Endodermal cell (in vitro differentiated cells): ENCODE data around the gene TMEM19. TPM values are rescaled to one million over a fixed set of nuclear protein-coding genes. Genes with fewer than 3 reads are reported as not detected.

Source experiments
- DNase-seq: peaks from one replicate; pipeline ENCODE4 v3.0.0-alpha.2; 2017
- H3K27ac ChIP-seq: 2 replicates; pipeline ENCODE4 v1.5.1; 2013; ENCODE audit warnings: mild to moderate bottlenecking, low read depth, low read length, moderate library complexity
- H3K27me3 ChIP-seq: 2 replicates; pipeline ENCODE4 v1.6.1; 2013; ENCODE audit warnings: mild to moderate bottlenecking, low read length, moderate library complexity; ENCODE audit not compliant: insufficient read depth, control insufficient read depth, poor library complexity, severe bottlenecking
- H3K36me3 ChIP-seq: 2 replicates; pipeline ENCODE4 v1.7.0; 2013; ENCODE audit warnings: mild to moderate bottlenecking, low read length, moderate library complexity; ENCODE audit not compliant: control insufficient read depth, insufficient read depth
- H3K4me1 ChIP-seq: one replicate; pipeline ENCODE4 v1.7.0; 2013; ENCODE audit warnings: low read length; ENCODE audit not compliant: control insufficient read depth, insufficient read depth
- H3K4me3 ChIP-seq: 2 replicates; pipeline ENCODE4 v1.5.1; 2013; ENCODE audit warnings: mild to moderate bottlenecking, low read length, moderate library complexity
- H3K9ac ChIP-seq: 2 replicates; pipeline ENCODE4 v1.6.1; 2013; ENCODE audit warnings: mild to moderate bottlenecking, low read length, moderate library complexity; ENCODE audit not compliant: poor library complexity, severe bottlenecking; ENCODE audit errors: extremely low read depth
- H3K9me3 ChIP-seq: 2 replicates; pipeline ENCODE4 v1.6.1; 2013; ENCODE audit warnings: mild to moderate bottlenecking, low read length, moderate library complexity; ENCODE audit not compliant: control insufficient read depth
- H3K27ac Mint-ChIP-seq: 2 replicates; pipeline ENCODE4 v1.8.0; 2020; ENCODE audit warnings: mixed read lengths
- H3K27me3 Mint-ChIP-seq: 2 replicates; pipeline ENCODE4 v1.8.0; 2021; ENCODE audit warnings: mild to moderate bottlenecking, mixed read lengths; ENCODE audit not compliant: insufficient read depth
- H3K36me3 Mint-ChIP-seq: 2 replicates; pipeline ENCODE4 v1.8.0; 2020; ENCODE audit warnings: low read depth, mixed read lengths
- H3K4me1 Mint-ChIP-seq: 2 replicates; pipeline ENCODE4 v1.8.0; 2020; ENCODE audit warnings: mixed read lengths
- H3K4me3 Mint-ChIP-seq: 2 replicates; pipeline ENCODE4 v1.8.0; 2020; ENCODE audit warnings: mild to moderate bottlenecking, moderate library complexity, mixed read lengths
- H3K9me3 Mint-ChIP-seq: 2 replicates; pipeline ENCODE4 v1.8.0; 2020; ENCODE audit warnings: mild to moderate bottlenecking, mixed read lengths
- CTCF ChIP-seq: fragments of 200-600 bp; sonication (generic); conservative IDR thresholded peaks from 2 replicates; pipeline ENCODE4 v1.5.0; 2021; ENCODE audit warnings: antibody characterized with exemption, mild to moderate bottlenecking
- WGBS, 2 experiments: methylation state at CpG; one replicate each; pipeline versions ENCODE4 v1.1.5 to v1.1.7; 2013; ENCODE audit warnings: missing lambda C conversion rate in 2 of 2, mixed read lengths in 1 of 2; ENCODE audit not compliant: insufficient coverage in 1 of 2, insufficient read length in 1 of 2; 5-methylcytosine and 5-hydroxymethylcytosine counted together
- total RNA-seq, 2 donors: library from RNA; stranded (reverse); fragmentation: NEBNext Ultra II Directional in 1 of 2; extraction: Animal tissue kit (Norgen Biotek cat#: 25700) in 1 of 2; gene quantifications; 2 replicates in 1 of 2; 3 replicates in 1 of 2; pipeline ENCODE4 v1.2.1, GENCODE V29; 2021

TMEM19 gene
- total RNA-seq, 2 donors from 2014 or later, result 12.7 to 15.9 TPM

- Mint-ChIP-seq H3K27me3 (no peaks in the 10 kb centered on the region), H3K36me3 (no peaks in the 10 kb centered on the region), H3K9me3 (no peaks in the 10 kb centered on the region), H3K27ac (no peak overlapping the region), H3K4me3 (no peak overlapping the region), H3K4me1 (no peaks in the 10 kb centered on the region)
- H3K4me1 ChIP-seq, result no peaks in the 10 kb centered on the region
- H3K27ac ChIP-seq, result no peak overlapping the region
- no peaks in the 10 kb centered on the region for H3K27me3 ChIP-seq
- H3K9me3 ChIP-seq, result peaks cover 5% of the 10 kb centered on the region
- no peaks in the 10 kb centered on the region for H3K36me3 ChIP-seq
- H3K4me3 ChIP-seq, result no peak overlapping the region
- no CpG with 5 or more reads among the region's 1 CpG for WGBS, 2 experiments
- no peak overlapping the region for H3K9ac ChIP-seq
- no peak for DNase-seq
- no peak for TF ChIP-seq CTCF
These were observed 57.1 kb downstream of the TMEM19 start for GRCh38 chr12:71742998-71743397.

GRCh38 chr12:71744522-71745300, 58.8 kb downstream of the TMEM19 start:
- no peak overlapping the region for H3K27ac Mint-ChIP-seq
- peaks cover 9% of the 10 kb centered on the region for H3K27me3 ChIP-seq
- H3K4me3 Mint-ChIP-seq, result no peak overlapping the region
- H3K36me3 ChIP-seq, result no peaks in the 10 kb centered on the region
- no peak for DNase-seq
- no peak overlapping the region for H3K4me3 ChIP-seq
- no peaks in the 10 kb centered on the region for H3K4me1 Mint-ChIP-seq
- peaks cover 3% of the 10 kb centered on the region for H3K27me3 Mint-ChIP-seq
- no peak for TF ChIP-seq CTCF
- H3K27ac ChIP-seq, result no peak overlapping the region
- no peak overlapping the region for H3K9ac ChIP-seq
- H3K9me3 ChIP-seq, result no peaks in the 10 kb centered on the region
- no peaks in the 10 kb centered on the region for H3K36me3 Mint-ChIP-seq
- H3K9me3 Mint-ChIP-seq, result no peaks in the 10 kb centered on the region
- no peaks in the 10 kb centered on the region for H3K4me1 ChIP-seq
- WGBS, 2 experiments, result 91 to 98% methylated on average over 2 to 3 of the region's 5 CpGs

- H3K27ac Mint-ChIP-seq, result no peak overlapping the region
- no peak overlapping the region for H3K4me3 Mint-ChIP-seq
- no peaks in the 10 kb centered on the region for H3K9me3 Mint-ChIP-seq
- H3K27ac ChIP-seq, result no peak overlapping the region
- H3K27me3 Mint-ChIP-seq, result peaks cover 16% of the 10 kb centered on the region
- H3K4me3 ChIP-seq, result no peak overlapping the region
- H3K4me1 ChIP-seq, result no peaks in the 10 kb centered on the region
- 60% methylated on average over 4 of the region's 4 CpGs; no CpG with 5 or more reads in 1 of the 2 experiments for WGBS, 2 experiments
- H3K9me3 ChIP-seq, result no peaks in the 10 kb centered on the region
- H3K36me3 Mint-ChIP-seq, result no peaks in the 10 kb centered on the region
- peaks cover 33% of the 10 kb centered on the region for H3K27me3 ChIP-seq
- no peak overlapping the region for H3K9ac ChIP-seq
- peak; percentile 82 for DNase-seq
- no peaks in the 10 kb centered on the region for H3K36me3 ChIP-seq
- H3K4me1 Mint-ChIP-seq, result no peaks in the 10 kb centered on the region
- peak; percentile 84 for TF ChIP-seq CTCF
These were observed 61.2 kb downstream of the TMEM19 start for GRCh38 chr12:71746974-71747611.
